ENCODE measurements around the gene HDAC8. TPM values are rescaled to one million over a fixed set of nuclear protein-coding genes. Genes with fewer than 3 reads are reported as not detected.

The HDAC8 gene
- polyA plus RNA-seq, 2 of the 4 experiments (the other 2 are of a cell fraction) = 28.7 to 38.3 TPM

- Histone ChIP-seq H3K9me3 (no peaks in the 10 kb centered on the region), H3K4me3 (no peak overlapping the region), H3K4me1 (no peaks in the 10 kb centered on the region), H3K4me2 (no peak overlapping the region), H3K27ac (no peak overlapping the region)
- FAIRE-seq (no peak), ATAC-seq (no peak), DNase-seq (ENCODE audit: low read depth in 1 of 2, low spot score in 1 of 2) (no peak)
- ChIA-PET POLR2A (no interaction called here), CTCF (no interaction called here)
- WGBS (ENCODE audit: missing lambda C conversion rate) = 100% methylated on average over 1 of the region's 1 CpG
- TF ChIP-seq POLR2A (IDR thresholded peaks at IDR 0.05; ENCODE audit: low read length) (no peak), HOXB13 (CRISPR knock-in tag; IDR thresholded peaks at IDR 0.05; ENCODE audit: low read depth) (no peak), MAX (IDR thresholded peaks at IDR 0.05) (no peak), MAZ (IDR thresholded peaks at IDR 0.05; ENCODE audit: borderline replicate concordance, low read depth, low read length) (no peak), HEYL (CRISPR knock-in tag; IDR thresholded peaks at IDR 0.05) (no peak), FOXS1 (CRISPR knock-in tag; IDR thresholded peaks at IDR 0.05) (no peak), PHF8 (IDR thresholded peaks at IDR 0.05; ENCODE audit: borderline replicate concordance, low read depth) (no peak), ZSCAN20 (CRISPR knock-in tag; IDR thresholded peaks at IDR 0.05) (no peak), TP53 (CRISPR knock-in tag; IDR thresholded peaks at IDR 0.05) (no peak), RARB (CRISPR knock-in tag; IDR thresholded peaks at IDR 0.05) (no peak)
Observed at GRCh38 chrX:72396117-72396516, 176.5 kb downstream of the HDAC8 start.

GRCh38 chrX:72395237-72395636, 177.4 kb downstream of the HDAC8 start:
- FAIRE-seq = no peak

GRCh38 chrX:72394518-72395170, 178.0 kb downstream of the HDAC8 start:
- ATAC-seq = no peak
- H3K4me2 ChIP-seq = no peak overlapping the region
- FAIRE-seq = peak; percentile 67

More at GRCh38 chrX:72395237-72395636, 177.4 kb downstream of the HDAC8 start:
- no peak for TF ChIP-seq HOXA7 (CRISPR knock-in tag; IDR thresholded peaks at IDR 0.05)
- 89% methylated on average over 1 of the region's 1 CpG for WGBS (ENCODE audit: missing lambda C conversion rate)
- DNase-seq (ENCODE audit: low read depth in 1 of 2, low spot score in 1 of 2) = no peak
- Histone ChIP-seq H3K27ac (no peak overlapping the region), H3K9me3 (no peaks in the 10 kb centered on the region), H3K4me2 (no peak overlapping the region), H3K4me3 (no peak overlapping the region), H3K4me1 (no peaks in the 10 kb centered on the region)
- ChIA-PET CTCF (interaction anchor here (1.0 kb wide), 1 partner anchor 41 kb away, joined by 3 read pairs; no protein-coding TSS in a partner anchor), POLR2A (no interaction called here)
- no peak for ATAC-seq

GRCh38 chrX:72393836-72394517, 178.7 kb downstream of the HDAC8 start:
- ChIA-PET CTCF (no interaction called here), POLR2A (no interaction called here)
- WGBS (ENCODE audit: missing lambda C conversion rate) = 82% methylated on average over 8 of the region's 8 CpGs

More at GRCh38 chrX:72394518-72395170, 178.0 kb downstream of the HDAC8 start:
- WGBS (ENCODE audit: missing lambda C conversion rate) = 78% methylated on average over 8 of the region's 8 CpGs
- Histone ChIP-seq H3K27ac (no peak overlapping the region), H3K9me3 (no peaks in the 10 kb centered on the region), H3K4me1 (no peaks in the 10 kb centered on the region), H3K4me3 (no peak overlapping the region)
- no peak for TF ChIP-seq ZNF302 (CRISPR knock-in tag; IDR thresholded peaks at IDR 0.05)
- no peak for TF ChIP-seq HES2 (IDR thresholded peaks at IDR 0.05)
- no peak for TF ChIP-seq RCOR1 (IDR thresholded peaks at IDR 0.05; ENCODE audit: low read depth, low read length)
- no peak for TF ChIP-seq HEYL (CRISPR knock-in tag; IDR thresholded peaks at IDR 0.05)
- TF ChIP-seq FOXS1 (CRISPR knock-in tag; IDR thresholded peaks at IDR 0.05) = no peak
- no peak for TF ChIP-seq FOSB (CRISPR knock-in tag; IDR thresholded peaks at IDR 0.05)
- TF ChIP-seq EHF (CRISPR knock-in tag; IDR thresholded peaks at IDR 0.05) = no peak
- TF ChIP-seq RAD21 (conservative IDR thresholded peaks at IDR 0.05 in 1 of 2, IDR thresholded peaks at IDR 0.05 in 1 of 2) = no peak
- TF ChIP-seq HOXB13 (CRISPR knock-in tag; IDR thresholded peaks at IDR 0.05; ENCODE audit: low read depth) = no peak
- DNase-seq (ENCODE audit: low read depth in 1 of 2, low spot score in 1 of 2) = no peak
- ChIA-PET CTCF (interaction anchor here (1.0 kb wide), 1 partner anchor 40 kb away, joined by 3 read pairs; no protein-coding TSS in a partner anchor), POLR2A (no interaction called here)

More at GRCh38 chrX:72393836-72394517, 178.7 kb downstream of the HDAC8 start:
- Histone ChIP-seq H3K4me3 (no peak overlapping the region), H3K4me2 (no peak overlapping the region), H3K9me3 (no peaks in the 10 kb centered on the region), H3K27ac (no peak overlapping the region), H3K4me1 (no peaks in the 10 kb centered on the region)
- TF ChIP-seq MAX (IDR thresholded peaks at IDR 0.05) (no peak), EHMT2 (IDR thresholded peaks at IDR 0.05; ENCODE audit: low read depth) (no peak), EP300 (IDR thresholded peaks at IDR 0.05) (no peak)
- DNase-seq (ENCODE audit: low read depth in 1 of 2, low spot score in 1 of 2) (no peak), FAIRE-seq (no peak), ATAC-seq (no peak)

All from A549 (cell line).